GM19468 (cell line): ENCODE results near the gene CP.
A peak's percentile ranks its signal among the peaks of the same experiment; 100 is the strongest.

Source experiments
- ATAC-seq: cut with Tn5 transposase; IDR thresholded peaks from one replicate; pipeline ENCODE4 v1.9.1; 2021; ENCODE audit warnings: mild to moderate bottlenecking, moderate library complexity, moderate number of reproducible peaks; ENCODE audit not compliant: unreplicated experiment; ENCODE audit errors: extremely low read depth

Gene CP

DNA sequence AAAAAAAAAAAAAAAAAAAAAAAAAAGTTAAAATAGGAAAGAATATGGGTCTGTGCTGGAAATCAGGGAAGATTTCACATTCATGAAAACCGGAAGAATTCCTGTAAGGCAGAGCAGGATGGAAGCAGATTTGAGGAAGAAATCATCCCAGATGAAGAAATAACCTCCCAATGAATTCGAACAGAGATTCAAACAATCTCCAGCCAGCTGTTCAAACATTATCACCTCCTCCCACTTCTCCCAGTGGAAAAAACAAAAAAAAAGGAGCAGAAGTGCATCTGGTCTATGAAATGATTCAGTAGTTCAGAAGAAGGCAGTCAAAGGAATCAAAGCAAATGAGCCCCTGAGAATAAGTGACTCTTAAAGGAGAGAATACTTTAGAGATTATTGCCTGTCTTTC is 33.1 kb downstream of the CP start:
- ATAC-seq, result no peak

DNA sequence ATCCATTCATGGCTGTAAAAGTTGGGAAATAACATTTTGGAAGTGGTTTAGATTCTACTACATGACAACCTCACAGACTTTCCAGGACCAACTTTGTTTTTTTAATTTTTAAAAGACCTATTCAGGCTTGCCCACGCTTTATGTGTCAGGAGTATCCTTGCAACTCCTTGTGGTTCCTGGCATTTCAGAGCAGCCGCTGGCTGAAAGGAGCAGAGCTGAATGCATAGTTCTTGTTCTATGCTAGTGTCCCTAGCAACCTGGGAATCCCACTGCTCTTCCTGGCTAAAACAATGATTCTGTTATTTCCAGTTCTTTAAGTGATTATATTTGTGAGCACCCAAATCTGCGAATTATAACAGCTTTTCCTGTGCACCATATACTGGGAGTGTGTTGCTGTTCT is 34.9 kb downstream of the CP start:
- no peak for ATAC-seq

- no peak for ATAC-seq
Measured at GRCh38 chr3:149186219-149186618, 35.4 kb downstream of the CP start.

DNA sequence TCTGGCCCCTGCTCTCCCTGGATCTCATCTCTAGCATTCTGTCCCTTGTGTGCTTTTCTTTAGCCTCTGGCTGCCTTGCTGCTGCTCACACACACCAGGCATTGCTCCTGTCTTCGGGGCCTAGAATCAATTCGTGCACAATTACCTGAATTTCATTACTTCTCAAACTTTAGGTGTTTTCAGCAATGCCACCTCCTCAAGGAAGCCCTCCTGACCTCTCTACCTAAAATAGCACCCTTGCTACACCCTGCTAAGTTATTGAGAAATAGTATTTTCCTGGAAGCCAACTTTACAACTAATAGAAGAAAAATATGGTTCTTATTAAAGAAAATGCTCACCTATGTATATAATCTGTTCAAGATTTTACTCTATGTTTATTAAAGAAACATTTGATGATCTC is 40.4 kb downstream of the CP start:
- no peak for ATAC-seq

DNA sequence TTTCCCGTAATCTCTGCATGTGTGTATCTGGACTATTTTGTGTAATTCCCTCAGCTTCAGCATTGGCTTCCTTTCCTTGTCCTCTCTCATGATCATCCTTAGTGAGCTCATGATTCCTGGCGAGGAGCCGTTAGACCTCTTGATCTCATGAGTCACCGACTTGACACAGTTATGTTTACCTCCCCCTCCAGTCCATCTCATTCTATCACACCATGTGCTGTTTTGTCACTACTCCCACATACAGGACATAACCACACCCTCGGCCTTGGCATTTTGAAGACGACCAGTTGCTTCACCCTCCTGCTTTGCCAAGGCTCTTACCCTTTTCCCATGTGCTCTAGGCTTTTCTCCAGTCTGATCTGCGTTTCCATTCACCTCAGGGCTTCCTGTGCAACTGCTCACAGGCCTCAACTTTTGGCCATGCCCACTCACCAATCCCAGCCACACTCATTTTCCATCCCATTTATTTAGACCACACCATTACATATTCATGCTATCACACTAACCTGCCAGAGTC is 41.5 kb downstream of the CP start:
- no peak for ATAC-seq

DNA sequence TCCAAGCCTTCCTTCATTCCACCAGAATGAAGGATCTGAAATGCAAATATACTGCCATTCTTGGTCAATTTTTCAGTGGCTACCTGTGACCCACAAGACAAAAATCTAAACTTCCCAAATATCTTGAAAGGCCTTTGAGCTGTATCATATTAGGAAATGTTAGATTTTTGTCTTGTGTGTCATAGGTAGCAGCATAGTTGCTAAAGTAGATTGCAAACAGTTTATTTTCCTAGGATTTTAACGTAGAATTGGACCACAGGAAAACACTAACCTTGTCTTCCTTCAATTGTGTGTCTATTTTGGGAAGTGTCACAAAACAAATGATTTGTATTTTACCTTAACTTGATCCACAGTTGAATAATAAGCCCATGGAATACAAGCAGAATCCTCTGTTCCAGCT is 42.4 kb downstream of the CP start:
- no peak for ATAC-seq

DNA sequence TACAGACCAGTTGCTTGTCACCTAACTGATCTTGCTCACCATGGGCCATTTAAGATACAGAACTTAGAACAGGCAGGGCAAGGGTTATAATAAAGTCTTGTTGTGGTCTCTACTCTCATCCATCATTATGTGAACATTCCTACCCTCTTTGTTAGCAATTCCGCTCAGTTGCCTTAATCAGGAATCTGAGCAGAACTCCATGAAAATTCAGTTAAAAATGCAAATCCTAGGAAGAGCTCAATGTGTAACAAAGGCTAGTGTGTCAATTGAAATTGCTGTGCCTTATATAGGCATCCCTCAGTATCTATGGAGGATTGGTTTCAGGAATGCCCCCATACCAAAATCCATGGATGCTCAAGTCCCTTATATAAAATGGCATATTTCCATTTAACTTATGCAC is 44.5 kb downstream of the CP start:
- no peak for ATAC-seq

DNA sequence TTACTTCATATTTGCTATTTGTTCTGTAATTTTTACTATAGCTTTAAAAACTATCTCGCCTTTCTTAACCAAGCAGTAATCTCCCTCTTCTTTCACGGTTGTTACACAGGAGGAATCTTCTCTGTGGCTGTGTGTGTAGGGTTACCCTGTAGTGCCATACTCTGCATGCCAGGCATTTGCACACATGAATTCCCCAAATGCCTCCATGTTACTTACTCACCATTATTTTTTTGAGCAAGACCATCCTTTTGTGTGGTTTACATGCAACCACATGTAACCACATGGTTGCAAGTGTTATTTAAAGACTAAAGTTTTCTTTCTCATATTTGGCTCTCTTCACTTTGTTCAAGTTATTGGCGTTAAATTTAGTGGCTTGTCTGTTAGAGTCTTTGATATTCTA is 46.7 kb downstream of the CP start:
- ATAC-seq, result peak; percentile 88

DNA sequence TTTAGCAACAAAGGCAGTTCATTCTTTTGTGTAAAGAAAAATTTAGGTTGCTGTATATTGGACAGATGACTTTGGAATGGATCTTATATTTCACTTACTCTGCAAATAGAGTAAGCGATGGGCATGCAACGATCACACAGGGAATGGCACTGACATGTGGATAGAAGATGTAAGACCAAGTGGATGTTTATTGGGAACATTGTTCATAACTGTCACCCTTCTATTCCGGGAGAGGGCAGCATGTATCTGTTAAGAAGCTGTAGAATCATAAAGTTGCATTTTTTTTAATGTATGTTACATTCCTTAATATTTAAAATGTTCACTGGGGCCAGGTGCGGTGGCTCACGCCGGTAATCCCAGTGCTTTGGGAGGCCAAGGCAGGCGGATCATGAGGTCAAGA is 51.0 kb downstream of the CP start:
- ATAC-seq, result no peak

DNA sequence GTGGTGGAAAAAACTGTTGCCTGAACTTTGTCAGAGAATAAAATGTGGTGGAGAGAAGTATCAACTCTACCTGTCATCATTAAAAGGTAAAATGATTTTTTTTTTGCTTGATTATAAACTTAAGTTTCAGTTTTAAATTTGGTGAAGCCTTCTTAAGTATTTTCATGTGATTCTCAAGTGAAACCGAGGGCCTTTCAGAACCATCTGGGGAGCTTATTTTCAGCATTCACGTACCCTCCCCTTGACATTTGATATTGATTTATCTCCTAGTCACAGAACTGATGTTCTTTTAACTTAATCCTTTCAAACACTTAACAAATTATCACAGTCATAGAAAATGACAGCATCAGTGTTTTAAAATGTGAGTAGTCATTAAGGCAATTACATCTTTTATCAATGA is 53.7 kb downstream of the CP start:
- no peak for ATAC-seq

GRCh38 chr3:149163066-149163465 is 58.6 kb downstream of the CP start:
- no peak for ATAC-seq

- no peak for ATAC-seq
Measured at GRCh38 chr3:149162007-149162406, 59.6 kb downstream of the CP start.

DNA sequence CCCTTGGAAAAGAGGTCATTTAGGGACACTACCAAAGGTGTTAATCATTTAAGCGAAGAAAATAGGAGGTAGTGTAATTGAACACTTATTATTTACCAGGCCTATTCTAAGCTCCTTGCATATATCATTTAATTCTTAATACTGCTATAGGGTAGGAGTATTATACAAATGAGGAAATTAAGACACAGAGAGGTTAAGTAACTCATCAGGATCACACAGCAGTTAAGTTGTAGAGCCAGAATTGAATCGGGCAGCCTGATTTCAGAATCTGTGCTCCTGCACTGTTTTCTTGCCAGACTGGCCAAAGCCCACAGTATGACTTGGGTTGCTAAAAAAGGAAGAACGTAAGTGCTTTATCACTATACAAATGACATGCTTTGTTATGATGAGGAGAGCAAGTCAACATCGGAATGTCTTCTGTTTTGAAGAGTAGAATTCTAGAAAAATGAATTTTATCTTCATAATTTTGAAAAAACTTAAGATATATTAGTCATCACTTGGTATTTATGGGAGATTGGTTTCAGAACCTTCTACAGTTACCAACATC is 60.8 kb downstream of the CP start:
- no peak for ATAC-seq

GRCh38 chr3:149153402-149153801 is 68.2 kb downstream of the CP start:
- ATAC-seq, result no peak

- peak; percentile 90 for ATAC-seq
Measured at GRCh38 chr3:149152420-149152819, 69.2 kb downstream of the CP start.

DNA sequence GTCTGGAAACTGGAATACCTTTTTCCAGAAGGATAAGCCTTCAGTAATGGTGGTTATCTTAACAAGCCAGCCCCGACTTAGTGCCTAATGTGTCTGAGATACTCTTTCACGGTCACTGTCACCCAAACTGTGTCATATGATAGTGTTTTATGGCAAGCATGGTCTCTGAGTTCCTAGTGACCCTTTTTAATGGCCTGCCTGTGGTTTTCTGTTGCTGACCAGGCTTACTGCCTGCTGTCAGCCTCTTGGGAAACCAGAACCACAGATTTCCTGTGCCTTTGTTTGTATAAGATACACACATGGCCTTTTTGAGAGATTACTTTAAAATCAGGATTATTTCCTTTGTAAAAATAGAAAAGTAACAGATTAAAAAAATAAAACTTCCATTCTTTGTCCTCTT is 69.8 kb downstream of the CP start:
- ATAC-seq, result no peak

DNA sequence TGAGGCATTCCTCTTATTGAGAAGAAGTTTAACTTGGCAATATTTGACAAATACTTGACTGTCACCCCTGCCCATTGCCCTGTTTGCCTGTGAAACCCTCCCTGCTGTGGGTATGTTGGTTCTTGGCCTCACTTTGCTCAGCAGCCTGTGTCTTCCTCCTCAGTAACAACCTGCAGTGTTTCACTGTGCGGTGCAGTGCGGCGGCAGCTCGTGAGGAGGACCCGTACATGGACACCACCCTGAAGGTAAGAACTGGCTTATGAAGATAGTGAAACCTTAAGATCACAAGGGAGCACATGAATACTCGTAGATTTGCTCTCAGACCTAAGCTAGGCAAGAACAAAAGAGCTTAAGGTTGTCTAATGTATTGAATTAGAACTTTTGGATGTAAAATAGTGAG is 71.2 kb downstream of the CP start:
- no peak for ATAC-seq

DNA sequence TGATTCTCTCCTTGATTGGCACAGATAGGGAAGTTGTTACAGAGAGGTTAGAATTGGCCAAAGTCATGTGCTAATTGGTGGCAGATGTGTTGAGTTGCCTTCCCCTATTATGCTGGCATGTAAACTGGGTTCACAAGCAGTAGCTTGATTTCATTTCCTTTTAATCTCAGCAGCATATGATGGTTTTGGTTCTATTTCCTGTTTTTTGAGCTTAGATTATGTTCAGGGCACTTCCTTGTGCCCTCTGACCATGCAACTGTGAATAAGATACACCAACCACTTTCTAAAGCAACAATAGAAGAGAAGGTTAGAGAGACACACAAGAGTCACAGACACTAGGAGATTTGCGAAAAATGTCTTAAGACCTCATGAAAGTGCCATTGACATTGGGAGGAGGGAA is 75.7 kb downstream of the CP start:
- peak; percentile 85 for ATAC-seq

DNA sequence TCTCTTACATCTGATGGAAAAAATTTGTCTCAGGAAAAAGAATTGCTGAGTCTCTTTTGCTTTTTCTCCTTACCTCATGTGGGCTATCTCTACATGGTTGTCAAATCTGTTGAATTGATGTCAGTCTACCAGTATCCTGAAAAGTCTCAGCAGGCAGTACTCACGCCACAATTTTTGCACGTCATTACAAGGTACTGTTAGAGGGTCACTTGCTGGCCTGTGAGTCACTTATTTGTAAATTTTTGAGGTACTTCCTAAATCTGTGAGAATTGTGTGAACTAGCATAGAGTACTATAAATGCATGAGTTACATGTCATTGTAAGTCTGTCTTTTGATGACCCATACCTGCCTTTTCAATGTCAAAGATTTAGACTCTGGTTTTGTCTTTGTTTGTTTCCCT is 76.3 kb downstream of the CP start:
- ATAC-seq, result no peak

DNA sequence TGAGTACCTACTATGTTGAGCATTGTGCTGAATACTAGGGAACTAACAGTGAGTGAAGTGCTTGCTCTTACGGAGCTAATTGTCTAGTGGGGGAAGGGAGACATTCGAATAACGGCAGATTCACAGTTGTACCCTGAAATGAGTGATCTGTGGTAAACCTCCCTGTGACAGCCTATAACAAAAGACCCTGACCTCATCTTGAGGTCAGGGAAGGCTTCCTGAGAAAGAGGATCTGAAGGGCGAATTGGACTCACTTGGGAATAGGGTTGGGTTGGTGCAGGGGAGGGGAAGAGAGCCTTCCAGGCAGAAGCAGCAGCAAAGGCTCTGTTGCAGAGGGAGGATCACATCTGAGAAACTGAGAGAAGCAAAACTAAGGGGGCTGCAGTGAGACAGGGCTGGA is 78.9 kb downstream of the CP start:
- ATAC-seq, result no peak

- no peak for ATAC-seq
Measured at GRCh38 chr3:149134575-149134974, 87.1 kb downstream of the CP start.

- ATAC-seq, result no peak
Measured at GRCh38 chr3:149131589-149131988, 90.0 kb downstream of the CP start.
